Measurements from ENCODE around the gene BEST1. TPM values are rescaled to one million over a fixed set of nuclear protein-coding genes. Genes with fewer than 3 reads are reported as not detected.

The BEST1 gene
- total and polyA plus RNA-seq, 2 of the 13 experiments (the other 11 are each of a cell fraction or from before 2014, with no cell fraction given): 0.09 to 0.65 TPM

DNA sequence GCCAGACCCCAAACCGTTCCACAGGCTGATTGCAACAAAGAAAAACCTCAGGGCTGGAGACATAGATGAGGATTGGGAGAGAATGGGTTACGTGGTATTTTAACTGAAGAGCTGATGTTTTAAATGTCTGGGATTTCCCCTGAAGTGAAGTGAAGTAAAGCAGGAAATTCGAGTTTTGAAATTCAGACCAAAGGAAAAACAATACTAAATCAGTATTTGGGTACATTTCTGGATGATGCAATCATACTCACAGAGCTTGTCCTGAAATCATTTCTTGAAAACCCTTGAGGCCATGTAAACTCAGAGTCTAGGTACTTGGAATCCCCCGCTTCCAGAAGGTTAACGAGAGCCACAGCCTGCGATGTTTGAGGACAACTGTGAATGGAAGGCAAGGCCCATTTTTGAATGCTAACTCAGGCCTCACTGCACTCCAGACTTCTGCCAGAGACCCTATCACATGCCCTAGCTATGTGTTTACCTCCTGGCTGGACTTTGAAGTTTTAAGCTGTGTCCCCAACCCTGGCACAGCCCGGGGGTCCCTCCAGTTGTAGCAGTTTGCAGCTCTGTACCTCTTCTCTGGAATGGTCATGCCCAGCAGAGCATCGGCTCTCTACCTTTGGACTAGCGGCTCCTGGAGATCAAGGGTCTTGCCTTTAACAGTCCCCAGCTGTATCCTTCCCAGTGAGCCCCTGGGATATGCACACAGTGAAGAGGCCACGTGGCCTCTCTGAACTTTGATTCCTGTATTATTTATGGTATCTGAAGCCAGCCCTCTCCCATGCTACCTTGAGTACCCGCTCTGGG is 22.7 kb downstream of the BEST1 start (continued):
- TF ChIP-seq, protein P1, sequence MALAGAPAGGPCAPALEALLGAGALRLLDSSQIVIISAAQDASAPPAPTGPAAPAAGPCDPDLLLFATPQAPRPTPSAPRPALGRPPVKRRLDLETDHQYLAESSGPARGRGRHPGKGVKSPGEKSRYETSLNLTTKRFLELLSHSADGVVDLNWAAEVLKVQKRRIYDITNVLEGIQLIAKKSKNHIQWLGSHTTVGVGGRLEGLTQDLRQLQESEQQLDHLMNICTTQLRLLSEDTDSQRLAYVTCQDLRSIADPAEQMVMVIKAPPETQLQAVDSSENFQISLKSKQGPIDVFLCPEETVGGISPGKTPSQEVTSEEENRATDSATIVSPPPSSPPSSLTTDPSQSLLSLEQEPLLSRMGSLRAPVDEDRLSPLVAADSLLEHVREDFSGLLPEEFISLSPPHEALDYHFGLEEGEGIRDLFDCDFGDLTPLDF (CRISPR knock-in tag; IDR thresholded peaks at IDR 0.05): no peak; the same call in 1 of the 2 replicates
- TF ChIP-seq JUND (CRISPR knock-in tag; IDR thresholded peaks at IDR 0.05) (peak; percentile 24; the same call in 1 of the 2 replicates), FOXA3 (CRISPR knock-in tag; IDR thresholded peaks at IDR 0.05) (peak; percentile 87), CCDC6 (CRISPR knock-in tag; IDR thresholded peaks at IDR 0.05) (no peak), MEIS2 (CRISPR knock-in tag; IDR thresholded peaks at IDR 0.05) (0 out of 2 replicates have a peak, but pooled peaks have one; percentile 27), ARID2 (CRISPR knock-in tag; IDR thresholded peaks at IDR 0.05; ENCODE audit: borderline replicate concordance) (no peak; the same call in 1 of the 2 replicates), SNAI1 (CRISPR knock-in tag; IDR thresholded peaks at IDR 0.05; ENCODE audit: borderline replicate concordance) (peak; percentile 83; the same call in 1 of the 2 replicates), ZNF225 (CRISPR knock-in tag; IDR thresholded peaks at IDR 0.05) (0 out of 2 replicates have a peak, but pooled peaks have one; percentile 10), POLR2A (IDR thresholded peaks at IDR 0.05; ENCODE audit: insufficient read depth in 1 of 2, low read depth in 2 of 2, low read length in 2 of 2) (peak; percentile 80 to 94), PCBP2 (optimal IDR thresholded peaks at IDR 0.05; ENCODE audit: low read depth, low read length, poor library complexity, severe bottlenecking) (no peak), ELF3 (CRISPR knock-in tag; IDR thresholded peaks at IDR 0.05) (peak; percentile 51; the same call in 1 of the 2 replicates), ZNF781 (CRISPR knock-in tag; IDR thresholded peaks at IDR 0.05; ENCODE audit: borderline replicate concordance, not compliant biosample characterization) (peak; percentile 79)
- TF ChIP-seq, protein P2, sequence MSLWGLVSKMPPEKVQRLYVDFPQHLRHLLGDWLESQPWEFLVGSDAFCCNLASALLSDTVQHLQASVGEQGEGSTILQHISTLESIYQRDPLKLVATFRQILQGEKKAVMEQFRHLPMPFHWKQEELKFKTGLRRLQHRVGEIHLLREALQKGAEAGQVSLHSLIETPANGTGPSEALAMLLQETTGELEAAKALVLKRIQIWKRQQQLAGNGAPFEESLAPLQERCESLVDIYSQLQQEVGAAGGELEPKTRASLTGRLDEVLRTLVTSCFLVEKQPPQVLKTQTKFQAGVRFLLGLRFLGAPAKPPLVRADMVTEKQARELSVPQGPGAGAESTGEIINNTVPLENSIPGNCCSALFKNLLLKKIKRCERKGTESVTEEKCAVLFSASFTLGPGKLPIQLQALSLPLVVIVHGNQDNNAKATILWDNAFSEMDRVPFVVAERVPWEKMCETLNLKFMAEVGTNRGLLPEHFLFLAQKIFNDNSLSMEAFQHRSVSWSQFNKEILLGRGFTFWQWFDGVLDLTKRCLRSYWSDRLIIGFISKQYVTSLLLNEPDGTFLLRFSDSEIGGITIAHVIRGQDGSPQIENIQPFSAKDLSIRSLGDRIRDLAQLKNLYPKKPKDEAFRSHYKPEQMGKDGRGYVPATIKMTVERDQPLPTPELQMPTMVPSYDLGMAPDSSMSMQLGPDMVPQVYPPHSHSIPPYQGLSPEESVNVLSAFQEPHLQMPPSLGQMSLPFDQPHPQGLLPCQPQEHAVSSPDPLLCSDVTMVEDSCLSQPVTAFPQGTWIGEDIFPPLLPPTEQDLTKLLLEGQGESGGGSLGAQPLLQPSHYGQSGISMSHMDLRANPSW (CRISPR knock-in tag; IDR thresholded peaks at IDR 0.05; ENCODE audit: borderline replicate concordance): peak; percentile 95
- TF ChIP-seq, protein P3, sequence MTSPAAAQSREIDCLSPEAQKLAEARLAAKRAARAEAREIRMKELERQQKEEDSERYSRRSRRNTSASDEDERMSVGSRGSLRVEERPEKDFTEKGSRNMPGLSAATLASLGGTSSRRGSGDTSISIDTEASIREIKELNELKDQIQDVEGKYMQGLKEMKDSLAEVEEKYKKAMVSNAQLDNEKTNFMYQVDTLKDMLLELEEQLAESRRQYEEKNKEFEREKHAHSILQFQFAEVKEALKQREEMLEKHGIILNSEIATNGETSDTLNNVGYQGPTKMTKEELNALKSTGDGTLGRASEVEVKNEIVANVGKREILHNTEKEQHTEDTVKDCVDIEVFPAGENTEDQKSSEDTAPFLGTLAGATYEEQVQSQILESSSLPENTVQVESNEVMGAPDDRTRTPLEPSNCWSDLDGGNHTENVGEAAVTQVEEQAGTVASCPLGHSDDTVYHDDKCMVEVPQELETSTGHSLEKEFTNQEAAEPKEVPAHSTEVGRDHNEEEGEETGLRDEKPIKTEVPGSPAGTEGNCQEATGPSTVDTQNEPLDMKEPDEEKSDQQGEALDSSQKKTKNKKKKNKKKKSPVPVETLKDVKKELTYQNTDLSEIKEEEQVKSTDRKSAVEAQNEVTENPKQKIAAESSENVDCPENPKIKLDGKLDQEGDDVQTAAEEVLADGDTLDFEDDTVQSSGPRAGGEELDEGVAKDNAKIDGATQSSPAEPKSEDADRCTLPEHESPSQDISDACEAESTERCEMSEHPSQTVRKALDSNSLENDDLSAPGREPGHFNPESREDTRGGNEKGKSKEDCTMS (CRISPR knock-in tag; conservative IDR thresholded peaks at IDR 0.05): no peak
- TF ChIP-seq, protein P4, sequence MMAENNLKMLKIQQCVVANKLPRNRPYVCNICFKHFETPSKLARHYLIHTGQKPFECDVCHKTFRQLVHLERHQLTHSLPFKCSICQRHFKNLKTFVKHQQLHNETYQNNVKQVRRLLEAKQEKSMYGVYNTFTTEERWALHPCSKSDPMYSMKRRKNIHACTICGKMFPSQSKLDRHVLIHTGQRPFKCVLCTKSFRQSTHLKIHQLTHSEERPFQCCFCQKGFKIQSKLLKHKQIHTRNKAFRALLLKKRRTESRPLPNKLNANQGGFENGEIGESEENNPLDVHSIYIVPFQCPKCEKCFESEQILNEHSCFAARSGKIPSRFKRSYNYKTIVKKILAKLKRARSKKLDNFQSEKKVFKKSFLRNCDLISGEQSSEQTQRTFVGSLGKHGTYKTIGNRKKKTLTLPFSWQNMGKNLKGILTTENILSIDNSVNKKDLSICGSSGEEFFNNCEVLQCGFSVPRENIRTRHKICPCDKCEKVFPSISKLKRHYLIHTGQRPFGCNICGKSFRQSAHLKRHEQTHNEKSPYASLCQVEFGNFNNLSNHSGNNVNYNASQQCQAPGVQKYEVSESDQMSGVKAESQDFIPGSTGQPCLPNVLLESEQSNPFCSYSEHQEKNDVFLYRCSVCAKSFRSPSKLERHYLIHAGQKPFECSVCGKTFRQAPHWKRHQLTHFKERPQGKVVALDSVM (CRISPR knock-in tag; IDR thresholded peaks at IDR 0.05): peak; percentile 43
- TF ChIP-seq, protein P5, sequence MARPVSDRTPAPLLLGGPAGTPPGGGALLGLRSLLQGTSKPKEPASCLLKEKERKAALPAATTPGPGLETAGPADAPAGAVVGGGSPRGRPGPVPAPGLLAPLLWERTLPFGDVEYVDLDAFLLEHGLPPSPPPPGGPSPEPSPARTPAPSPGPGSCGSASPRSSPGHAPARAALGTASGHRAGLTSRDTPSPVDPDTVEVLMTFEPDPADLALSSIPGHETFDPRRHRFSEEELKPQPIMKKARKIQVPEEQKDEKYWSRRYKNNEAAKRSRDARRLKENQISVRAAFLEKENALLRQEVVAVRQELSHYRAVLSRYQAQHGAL (CRISPR knock-in tag; IDR thresholded peaks at IDR 0.05; ENCODE audit: not compliant biosample characterization): no peak
- TF ChIP-seq, protein P6, sequence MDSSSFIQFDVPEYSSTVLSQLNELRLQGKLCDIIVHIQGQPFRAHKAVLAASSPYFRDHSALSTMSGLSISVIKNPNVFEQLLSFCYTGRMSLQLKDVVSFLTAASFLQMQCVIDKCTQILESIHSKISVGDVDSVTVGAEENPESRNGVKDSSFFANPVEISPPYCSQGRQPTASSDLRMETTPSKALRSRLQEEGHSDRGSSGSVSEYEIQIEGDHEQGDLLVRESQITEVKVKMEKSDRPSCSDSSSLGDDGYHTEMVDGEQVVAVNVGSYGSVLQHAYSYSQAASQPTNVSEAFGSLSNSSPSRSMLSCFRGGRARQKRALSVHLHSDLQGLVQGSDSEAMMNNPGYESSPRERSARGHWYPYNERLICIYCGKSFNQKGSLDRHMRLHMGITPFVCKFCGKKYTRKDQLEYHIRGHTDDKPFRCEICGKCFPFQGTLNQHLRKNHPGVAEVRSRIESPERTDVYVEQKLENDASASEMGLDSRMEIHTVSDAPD (CRISPR knock-in tag; IDR thresholded peaks at IDR 0.05): no peak
